ENCODE data around the gene SOX6.

DNA sequence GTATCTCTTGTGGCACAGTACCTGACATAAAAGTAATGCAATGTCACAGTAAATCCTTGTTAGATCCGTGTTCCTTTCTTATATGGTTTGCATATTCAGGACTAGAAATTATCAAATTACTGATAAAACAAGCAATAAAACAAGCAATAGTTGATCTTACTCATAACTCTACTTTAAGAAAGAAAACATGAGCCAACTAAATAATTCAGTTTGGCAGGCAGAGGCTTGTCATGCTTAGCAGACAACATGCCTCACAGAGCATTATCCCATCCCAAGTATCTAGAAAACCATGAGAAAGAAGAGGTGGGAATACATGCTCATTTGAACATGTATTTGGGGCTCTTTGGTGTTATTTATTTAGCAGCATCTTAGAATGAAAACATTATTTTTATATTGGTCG lies 241.9 kb downstream of the SOX6 start:
- TF ChIP-seq, protein P1, sequence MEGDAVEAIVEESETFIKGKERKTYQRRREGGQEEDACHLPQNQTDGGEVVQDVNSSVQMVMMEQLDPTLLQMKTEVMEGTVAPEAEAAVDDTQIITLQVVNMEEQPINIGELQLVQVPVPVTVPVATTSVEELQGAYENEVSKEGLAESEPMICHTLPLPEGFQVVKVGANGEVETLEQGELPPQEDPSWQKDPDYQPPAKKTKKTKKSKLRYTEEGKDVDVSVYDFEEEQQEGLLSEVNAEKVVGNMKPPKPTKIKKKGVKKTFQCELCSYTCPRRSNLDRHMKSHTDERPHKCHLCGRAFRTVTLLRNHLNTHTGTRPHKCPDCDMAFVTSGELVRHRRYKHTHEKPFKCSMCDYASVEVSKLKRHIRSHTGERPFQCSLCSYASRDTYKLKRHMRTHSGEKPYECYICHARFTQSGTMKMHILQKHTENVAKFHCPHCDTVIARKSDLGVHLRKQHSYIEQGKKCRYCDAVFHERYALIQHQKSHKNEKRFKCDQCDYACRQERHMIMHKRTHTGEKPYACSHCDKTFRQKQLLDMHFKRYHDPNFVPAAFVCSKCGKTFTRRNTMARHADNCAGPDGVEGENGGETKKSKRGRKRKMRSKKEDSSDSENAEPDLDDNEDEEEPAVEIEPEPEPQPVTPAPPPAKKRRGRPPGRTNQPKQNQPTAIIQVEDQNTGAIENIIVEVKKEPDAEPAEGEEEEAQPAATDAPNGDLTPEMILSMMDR (IDR thresholded peaks at IDR 0.05; ENCODE audit: extremely low read depth in 1 of 2, insufficient read depth in 1 of 2, low read depth in 1 of 2, low read length in 2 of 2), result no peak
- TF ChIP-seq POLR2AphosphoS5 (IDR thresholded peaks at IDR 0.05; ENCODE audit: insufficient read depth, low read depth, low read length), result no peak
- TF ChIP-seq FOS (IDR thresholded peaks at IDR 0.05; ENCODE audit: borderline replicate concordance, insufficient read depth, low read length), result no peak
